LHCN-M2 (cell line): ENCODE data around the gene SMYD3. TPM values are rescaled to one million over a fixed set of nuclear protein-coding genes. Genes with fewer than 3 reads are reported as not detected.
"Not testable (repeated sequence)": the region's sequence is repeated elsewhere in the genome, so short reads cannot be mapped to it uniquely, and the experiment has no call there.

Source experiments
- DNase-seq: peaks from one replicate; pipeline ENCODE4 v3.0.0-alpha.2; 2012; ENCODE audit warnings: low read depth
- total RNA-seq: library from RNA; depleted of rRNA; stranded (reverse); fragments of >200 nt; gene quantifications from 2 replicates; pipeline ENCODE4 v1.2.3, GENCODE V29; 2014

SMYD3 gene
- total RNA-seq, 1 experiment from 2014 or later, result 34.0 TPM

DNA sequence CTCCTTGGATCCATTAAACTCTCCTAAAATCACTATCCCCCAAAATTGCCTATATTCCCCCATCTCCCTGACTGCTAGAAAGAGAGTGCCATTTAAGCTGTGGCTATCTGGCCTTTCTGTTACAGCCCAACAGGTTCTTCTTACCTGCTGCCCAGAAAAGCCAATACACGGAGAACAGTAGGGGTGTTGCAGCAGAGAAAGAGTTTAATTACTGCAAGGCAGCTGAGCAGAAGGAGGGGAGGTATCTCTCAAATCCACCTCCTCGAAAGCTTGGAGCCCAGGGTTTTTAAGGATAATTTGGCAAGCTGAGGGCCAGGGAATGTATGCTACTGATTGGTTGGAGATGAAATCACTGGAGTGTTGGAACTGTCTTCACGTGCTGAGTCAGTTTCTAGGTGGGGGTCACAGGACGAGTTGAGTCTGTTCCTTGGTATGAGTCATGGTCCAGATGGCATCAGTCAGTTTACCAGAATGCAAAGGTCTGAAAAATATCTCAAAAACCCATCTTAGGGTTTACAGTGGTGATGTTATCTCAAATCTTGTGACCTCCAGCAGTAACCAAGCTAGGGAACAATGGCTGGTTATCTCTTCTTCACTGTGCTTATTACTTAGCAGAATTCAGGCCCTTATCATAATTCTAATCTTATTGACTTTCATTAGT lies 89.8 kb downstream of the SMYD3 start:
- DNase-seq, result peak; percentile 73

DNA sequence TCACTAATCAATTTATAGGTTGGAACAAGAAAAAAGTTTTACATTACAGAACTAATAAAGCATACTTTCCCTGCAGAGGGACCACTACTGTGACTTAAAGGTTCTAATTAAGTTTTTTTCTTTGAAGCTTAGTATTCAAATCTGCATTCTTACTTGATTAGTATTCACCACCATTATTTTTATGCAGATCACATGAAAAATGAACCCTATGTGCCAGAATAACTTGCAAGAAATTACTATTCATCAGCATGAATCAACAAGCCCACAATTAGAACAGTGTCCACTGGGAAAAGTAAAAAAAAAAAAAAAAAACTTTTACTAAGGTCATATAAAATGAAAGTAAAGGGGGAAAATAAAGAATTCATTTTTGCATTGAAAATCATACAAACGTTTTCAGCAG lies 90.8 kb downstream of the SMYD3 start:
- no peak for DNase-seq

DNA sequence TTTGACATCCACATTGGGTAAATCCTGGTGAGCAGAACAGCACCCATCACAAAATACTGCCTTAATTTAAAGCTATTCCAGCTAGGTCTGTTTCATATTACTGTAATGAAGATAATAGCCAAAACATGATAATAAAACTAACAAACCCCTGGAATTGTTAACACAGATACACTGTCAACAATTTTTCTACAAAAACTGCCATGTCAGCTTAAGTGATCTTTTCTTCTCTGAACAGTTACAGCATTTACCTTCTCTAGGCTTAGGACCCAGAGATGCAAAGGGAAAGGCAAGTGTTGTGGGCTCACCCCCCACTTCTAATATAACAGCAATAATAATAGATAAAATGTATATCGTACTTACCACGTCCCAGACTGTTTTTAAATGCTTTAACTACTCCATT lies 92.1 kb downstream of the SMYD3 start:
- DNase-seq, result no peak

DNA sequence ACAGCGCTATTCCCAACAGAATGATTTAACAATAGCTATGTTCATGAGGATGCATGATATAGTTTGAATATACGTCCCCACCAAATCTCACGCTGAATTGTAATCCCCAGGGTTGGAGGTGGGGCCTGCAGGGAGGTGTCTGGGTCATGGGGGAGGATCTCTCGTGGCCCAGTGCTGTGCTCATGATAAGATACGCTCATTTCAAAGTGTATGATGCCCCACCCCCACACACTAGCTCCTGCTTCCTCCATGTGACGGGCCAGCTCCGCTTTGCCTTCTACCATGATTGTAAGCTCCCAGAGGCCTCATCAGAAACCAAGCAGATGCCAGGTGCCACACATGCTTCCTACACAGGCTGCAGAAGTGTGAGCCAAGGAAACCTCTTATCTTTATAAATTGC lies 93.6 kb downstream of the SMYD3 start:
- no peak for DNase-seq

DNA sequence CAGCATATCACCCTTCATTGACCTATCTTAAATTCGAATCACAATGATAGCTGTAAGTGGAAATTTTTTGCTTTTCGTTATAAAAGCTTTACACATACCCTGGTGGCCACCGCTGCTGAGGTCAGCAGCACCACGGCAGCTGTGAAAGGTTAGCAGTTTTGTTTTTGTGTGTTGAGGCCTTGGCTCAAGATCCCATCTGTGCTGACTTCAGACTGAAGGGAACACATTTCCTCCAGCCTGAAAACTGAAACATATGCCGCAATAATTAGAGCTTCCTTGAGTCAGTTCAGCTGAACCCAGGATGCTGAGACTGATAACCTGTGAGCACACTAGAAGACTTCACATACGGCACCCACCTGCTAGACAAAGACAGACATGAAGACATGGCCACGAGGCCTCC lies 103.0 kb downstream of the SMYD3 start:
- DNase-seq, result no peak

DNA sequence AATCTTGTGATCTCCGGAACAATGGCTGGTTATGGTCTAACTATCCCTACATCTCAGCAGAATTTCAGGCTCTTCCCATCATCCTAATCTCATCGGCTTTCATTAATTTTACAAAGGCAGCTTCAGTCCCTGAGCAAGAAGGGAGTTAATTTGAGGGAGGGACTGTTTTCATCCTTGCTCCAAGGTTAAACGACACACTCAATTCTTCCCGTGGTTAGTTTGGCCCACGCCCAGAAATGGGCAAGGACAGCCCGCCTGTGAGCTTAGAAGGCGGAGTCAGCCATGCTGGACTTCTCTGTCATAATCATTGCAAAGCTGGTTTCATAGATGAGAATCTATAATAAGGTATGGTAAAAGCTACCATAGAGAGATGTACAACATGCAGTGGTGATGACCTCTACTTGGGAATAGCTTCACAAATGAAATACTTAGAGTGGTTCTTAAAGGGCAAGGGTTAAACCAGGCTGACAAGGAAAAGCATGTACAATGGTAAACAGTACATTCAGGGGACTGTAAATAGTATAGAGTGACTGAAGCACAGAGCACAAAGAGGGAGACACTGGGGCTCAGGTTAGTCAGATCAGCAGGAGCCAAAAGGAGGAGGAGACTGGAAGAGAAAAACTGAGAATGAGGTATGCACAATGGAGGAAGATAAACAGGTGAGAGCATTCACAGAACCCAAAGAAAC lies 108.8 kb downstream of the SMYD3 start:
- DNase-seq, result no peak

DNA sequence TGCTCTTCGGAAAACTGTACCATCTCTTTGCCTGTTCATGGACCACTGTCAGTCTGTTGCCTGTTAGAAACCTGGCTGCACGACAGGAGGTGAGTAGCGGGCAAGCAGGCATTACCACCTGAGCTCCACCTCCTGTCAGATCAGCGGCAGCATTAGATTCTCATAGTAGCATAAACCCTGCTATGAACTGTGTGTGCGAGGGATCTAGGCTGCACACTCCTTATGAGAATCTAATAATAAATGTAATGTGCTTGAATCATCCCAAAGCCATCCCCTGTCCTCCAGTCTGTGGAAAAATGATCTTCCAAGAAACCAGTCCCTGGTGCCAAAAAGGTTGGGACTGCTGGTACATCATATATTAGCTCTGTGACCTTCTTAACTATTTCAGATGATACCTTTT lies 110.0 kb downstream of the SMYD3 start:
- no peak for DNase-seq

DNA sequence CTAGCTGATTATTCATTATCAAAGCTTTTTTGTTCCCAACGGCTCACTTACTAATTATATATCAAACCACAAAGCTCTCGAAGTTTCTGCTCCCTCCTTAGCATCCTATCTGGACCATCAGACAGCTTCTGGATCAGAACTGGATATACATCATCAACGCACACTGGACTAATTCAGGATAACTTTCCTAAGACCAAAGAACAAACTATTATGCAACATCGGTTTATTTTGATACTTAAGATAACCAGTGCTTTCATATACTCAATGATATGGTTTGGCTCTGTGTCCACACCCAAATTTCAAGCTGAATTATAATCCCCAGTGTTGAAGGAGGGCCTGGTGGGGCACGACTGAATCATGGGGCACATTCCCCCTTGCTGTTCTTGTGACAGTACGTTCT lies 110.8 kb downstream of the SMYD3 start:
- DNase-seq, result no peak

DNA sequence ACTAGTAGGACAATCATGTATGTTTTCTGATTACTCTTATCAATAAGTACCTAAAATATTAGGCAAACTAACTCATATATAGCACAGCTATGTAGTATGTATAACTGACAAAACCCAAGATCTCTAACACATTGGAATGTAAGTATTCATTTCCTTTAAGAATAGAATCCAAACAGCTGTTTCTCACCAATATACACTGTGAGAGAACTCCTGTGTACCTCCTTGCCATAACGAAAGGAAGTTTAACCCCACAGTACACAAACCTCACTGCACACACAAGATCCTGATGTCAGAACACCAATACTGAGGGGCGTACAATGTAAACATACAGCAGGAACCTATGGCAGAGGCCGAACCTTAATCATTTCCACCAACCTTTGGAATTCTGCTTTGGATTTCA lies 113.0 kb downstream of the SMYD3 start:
- DNase-seq, result no peak

DNA sequence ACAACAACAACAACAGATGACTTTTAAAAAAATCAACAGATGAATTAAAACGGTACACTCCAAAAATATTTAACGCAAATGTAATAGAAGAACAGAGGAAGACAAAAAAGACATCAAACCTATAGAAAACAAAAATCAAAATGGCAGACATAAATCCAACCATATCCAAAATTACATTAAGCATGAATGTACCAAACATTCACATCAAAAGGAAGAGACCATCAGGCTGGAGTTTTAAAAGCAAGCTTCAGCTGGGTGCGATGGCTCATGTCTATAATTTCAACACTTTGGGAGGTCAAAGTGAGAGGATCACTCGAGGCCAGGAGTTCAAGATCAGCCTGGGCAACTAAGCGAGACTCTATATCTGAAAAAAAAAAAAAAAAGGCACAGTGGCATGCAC lies 116.2 kb downstream of the SMYD3 start:
- DNase-seq, result no peak

DNA sequence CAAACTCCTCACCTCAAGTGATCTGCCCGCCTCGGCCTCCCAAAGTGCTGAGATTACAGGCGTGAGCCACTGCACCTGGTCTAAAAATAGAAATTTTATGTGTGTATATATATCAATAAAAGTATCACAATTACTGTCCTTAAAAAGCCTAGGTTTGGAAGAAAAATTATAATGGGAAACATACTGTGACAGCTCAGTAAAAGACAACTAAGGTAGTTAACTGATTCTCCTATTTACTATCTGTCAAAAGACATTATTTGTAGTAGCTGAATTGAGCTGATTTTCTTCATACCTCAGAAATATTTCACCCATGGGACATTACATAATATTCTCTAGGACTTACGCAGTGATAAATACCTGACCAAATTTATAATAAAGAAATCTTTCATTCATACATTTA lies 122.5 kb downstream of the SMYD3 start:
- DNase-seq, result no peak

DNA sequence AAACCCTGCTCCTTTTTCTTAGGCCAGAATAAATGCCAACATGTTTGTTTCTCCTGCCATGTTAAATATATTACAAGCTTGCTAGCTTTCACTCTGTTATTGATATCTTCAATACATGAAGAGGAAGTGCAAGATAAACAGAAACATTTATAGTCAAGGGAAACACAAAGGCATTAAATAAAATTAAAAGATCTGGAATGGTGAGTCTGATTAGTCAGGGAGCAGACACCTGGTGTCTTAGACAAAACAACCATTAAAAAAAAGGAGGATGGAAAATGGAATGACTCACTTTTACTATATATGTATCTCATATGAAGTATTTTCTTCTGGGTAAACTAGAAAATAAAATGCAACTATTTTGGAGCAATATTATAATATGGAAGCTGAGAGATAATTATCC lies 123.3 kb downstream of the SMYD3 start:
- peak; percentile 32 for DNase-seq

DNA sequence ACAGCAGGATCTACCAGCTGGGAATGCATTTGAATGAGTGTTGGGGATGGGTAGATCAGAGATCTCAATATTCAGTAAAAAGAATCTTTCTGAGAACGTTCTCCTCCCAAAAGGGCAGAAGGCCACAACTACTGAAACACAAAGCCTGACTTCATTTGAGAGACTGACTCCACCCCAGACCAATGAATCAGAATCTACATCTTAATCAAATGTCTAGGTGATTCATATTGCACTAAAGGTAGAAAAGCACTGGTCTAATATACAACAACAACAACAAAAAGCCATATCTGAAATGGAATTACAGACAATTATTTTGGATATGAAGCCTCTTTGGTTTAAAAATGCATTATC lies 123.9 kb downstream of the SMYD3 start:
- peak; percentile 3 for DNase-seq

DNA sequence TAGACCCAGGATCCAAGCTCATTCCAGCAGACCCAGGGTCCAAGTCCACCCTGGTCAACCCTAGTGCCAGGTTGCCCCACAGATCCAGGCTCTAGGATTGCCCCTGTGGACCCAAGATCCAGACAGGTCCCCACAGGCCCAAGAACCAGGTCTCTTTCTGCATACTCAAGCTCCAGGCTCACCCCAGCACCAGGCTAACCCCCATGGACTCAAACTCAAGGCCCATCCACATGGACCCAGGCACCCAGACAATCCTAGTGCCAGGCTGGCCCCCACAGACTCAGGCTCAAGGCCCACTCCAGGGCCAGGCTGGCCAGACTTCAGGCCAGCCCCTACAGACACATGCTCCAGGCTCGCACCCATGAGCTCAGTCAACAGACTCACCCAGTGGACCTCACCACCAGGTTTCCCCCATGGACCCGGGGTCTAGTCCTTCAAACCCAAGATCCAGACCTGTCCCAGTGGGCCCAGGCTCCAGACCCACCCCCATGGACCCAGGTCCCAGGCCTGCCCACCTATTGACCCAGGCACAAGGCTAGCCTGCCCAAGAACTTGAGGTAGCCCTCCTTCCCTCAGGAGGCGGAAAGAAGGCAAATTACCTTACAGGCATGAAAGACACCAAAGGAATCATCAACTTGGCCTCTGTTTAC lies 124.4 kb downstream of the SMYD3 start:
- DNase-seq, result no peak

DNA sequence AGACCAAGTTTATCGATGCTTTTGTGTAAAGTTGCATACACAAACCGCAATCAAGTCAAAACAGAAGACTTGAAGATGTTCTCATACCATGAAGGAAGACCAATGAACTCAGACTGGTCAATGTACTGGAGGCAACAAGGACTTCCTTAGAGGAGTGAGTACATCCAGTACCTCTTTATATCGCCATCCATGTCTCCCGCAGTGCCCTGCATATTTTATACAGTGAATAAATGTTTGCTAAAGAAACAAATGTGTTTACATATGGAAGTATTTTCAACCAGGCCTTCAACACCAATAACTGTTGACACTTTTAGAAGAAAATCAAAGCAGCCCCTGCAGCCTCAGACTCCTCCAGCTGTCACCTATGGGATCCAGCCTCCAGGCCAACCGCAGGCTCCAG lies 125.6 kb downstream of the SMYD3 start:
- no peak for DNase-seq

DNA sequence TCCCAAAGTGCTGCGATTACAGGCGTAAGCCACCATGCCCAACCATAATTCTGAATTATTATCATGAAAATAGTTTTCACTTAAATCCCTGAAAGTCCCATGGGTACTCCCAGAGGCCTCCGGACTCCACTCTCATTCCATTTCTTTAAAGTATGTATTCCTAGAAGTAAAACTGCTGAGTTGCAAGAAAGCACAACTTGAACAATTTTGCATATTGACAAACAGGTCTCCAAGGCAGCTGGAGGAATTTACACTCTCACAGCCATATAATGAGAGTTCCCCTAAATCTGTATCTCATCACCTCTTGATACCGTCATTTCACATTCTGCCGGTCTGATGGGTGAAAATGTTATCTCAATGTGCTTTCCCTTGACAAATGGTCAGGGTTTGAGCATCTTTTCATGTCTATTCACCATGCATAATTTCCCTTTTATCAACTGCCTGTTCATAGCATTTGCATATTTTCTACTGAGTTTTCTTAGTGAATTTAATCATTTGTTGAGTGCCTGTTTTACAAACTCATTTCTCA lies 129.4 kb downstream of the SMYD3 start:
- DNase-seq, result no peak

DNA sequence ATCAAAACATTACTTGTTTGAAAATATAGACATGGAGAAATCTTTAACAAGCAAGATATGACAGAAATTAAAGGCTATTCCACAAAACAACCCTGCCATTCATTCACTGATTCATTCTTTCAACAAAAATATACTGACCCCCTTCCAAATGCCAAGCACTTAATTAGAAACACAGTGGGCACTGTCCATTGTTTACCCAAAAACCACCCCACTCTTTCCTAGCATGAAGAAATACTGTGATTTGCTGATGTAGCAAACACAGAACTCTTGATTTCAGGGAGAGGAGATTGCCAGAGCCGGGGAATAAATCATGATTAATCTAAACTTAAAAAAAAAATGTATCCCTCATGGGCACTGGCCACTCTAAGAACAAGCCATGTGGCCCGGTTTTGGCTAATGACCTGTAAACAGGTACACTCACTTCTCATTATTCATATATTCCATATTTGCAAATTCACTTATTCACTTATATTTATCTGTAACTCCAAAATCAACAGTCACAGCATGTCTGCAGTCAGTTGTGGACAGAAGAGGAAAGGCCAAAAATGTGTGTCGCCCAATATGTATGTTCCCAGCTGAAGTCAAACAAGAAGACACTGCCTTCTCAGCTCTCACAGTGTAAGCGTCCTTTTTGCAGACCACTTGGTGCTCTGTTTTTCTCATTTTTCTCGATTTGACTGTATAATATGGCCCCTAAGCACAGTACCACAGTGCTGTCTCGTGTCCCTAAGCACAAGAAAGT lies 133.1 kb downstream of the SMYD3 start:
- DNase-seq, result no peak

DNA sequence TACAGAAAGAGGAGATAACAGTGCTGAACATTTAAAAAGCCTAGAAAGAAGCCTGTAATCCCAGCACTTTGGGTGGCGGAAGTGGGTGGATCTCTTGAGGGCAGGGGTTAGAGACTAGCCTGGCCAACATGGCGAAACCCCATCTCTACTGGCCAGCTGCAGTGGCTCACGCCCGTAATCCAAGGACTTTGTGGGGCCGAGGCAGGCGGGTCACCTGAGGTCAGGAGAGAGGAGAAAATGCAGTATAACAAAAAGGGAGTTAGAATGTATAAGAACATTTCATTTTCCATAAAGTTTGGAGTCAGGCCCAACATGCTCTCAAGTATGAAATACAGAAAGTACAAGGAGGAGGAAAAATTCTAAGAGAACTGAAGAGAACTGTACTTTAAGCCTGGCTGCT lies 134.5 kb downstream of the SMYD3 start:
- DNase-seq, result peak; percentile 15

DNA sequence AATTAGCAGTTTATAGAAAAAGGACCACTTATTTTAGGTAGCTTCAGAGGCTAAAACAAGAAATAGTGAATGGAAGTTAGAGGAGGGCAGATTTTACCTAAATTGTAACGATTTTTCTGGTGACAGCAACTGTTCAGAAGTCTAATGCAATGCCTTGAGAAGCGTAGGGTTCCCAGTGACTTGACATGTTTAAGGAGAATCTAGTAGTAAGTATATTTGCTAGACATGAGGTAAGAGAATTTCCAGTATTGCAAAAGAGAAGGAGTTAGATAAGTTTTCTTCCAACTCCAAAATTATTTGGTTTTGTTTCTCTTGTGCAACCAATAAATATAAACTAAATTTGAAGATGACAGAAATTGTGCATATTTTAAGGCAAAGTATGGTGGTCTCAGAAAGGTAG lies 140.0 kb downstream of the SMYD3 start:
- no peak for DNase-seq

DNA sequence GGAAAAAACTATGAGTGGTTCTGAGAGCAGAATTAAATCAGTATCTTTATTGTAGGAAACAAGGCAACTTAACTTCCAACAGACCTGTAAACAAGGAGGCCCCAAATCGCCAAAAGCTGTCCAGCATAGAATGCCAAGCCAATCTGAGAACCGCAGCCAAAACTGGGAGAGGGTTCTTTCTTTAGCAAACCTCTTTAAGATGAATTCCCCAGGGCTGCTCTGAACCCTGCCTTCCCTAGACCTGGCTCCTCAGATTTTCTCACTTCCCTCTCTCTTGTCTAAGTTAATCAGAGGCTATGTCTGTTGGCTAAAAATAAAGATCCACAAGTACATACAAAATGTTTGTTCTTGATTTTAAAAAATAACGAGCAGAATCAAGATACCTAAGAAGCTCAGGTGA lies 141.4 kb downstream of the SMYD3 start:
- no peak for DNase-seq

DNA sequence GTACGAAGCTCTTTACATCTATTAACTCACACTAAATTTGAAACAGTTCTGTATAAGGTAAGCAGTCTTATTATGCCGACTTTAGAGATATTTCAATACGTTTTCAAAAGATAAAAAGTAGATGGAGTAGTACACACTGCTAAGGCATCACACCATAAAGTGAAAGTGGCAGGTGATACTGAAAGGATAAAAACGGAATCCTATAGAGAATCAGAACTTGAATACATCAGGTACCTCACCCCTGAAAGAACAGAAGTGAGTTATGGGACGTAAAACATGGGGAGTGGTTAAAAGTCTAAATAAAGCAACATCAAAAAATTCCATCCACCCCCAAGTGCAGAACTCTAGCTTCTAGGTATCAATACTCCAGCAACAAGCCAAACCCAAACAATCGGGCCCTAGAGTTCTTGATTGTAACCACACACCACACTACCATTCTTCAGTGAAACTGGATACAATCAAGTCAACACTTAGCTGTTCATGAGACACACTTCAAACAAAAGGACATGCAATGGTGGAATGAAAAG lies 142.6 kb downstream of the SMYD3 start:
- no peak for DNase-seq

DNA sequence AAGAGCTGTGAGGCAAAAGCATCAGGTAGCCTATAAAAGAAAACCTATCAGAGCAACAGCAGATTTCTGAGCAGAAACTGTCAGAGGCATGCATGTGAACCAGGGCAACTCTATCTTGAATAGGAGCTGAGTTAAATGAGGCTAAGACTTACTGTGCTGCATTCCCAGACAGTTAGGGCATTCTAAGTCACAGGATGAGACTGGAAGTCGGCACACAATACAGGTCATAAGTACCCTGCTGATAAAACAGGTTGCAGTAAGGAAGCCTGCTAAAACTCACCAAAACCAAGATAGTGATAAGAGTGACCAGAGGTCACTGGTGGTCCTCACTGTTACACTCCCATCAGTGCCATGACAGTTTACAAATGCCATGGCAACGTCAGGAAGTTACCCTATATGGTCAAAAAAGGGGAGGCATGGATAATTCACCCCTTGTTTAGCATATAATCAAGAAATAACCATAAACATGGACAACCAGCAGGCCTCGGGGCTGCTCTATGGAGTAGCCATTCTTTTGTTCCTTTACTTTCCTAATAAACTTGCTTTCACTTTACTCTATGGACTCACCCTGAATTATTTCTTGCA lies 150.0 kb downstream of the SMYD3 start:
- not testable (repeated sequence) for DNase-seq
